Nephron progenitor cell (in vitro differentiated cells): ENCODE measurements around the gene CACNA1H.

Experiments used
- DNase-seq: peaks from one replicate; pipeline ENCODE4 v3.0.0; 2021
- H3K27ac Mint-ChIP-seq: 2 replicates; pipeline ENCODE4 v1.8.0; 2021; ENCODE audit warnings: mild to moderate bottlenecking, moderate library complexity, mixed read lengths
- H3K27me3 Mint-ChIP-seq: 2 replicates; pipeline ENCODE4 v1.8.0; 2021; ENCODE audit warnings: mild to moderate bottlenecking, low read depth, mixed read lengths; ENCODE audit not compliant: poor library complexity
- H3K36me3 Mint-ChIP-seq: 2 replicates; pipeline ENCODE4 v1.8.0; 2021; ENCODE audit warnings: low read depth, mixed read lengths
- H3K4me1 Mint-ChIP-seq: 2 replicates; pipeline ENCODE4 v1.8.0; 2021; ENCODE audit warnings: mixed read lengths
- H3K4me3 Mint-ChIP-seq: 2 replicates; pipeline ENCODE4 v1.8.0; 2021; ENCODE audit warnings: mild to moderate bottlenecking, moderate library complexity, mixed read lengths
- H3K9me3 Mint-ChIP-seq: 2 replicates; pipeline ENCODE4 v1.8.0; 2021; ENCODE audit warnings: mild to moderate bottlenecking, moderate library complexity, mixed read lengths
- CTCF ChIP-seq: fragments of 200-600 bp; sonication (generic); IDR thresholded peaks from 2 replicates; pipeline ENCODE4 v1.5.0; 2021; ENCODE audit warnings: antibody characterized with exemption

Gene CACNA1H

GRCh38 chr16:1163567-1164055 is 10.7 kb downstream of the CACNA1H start:
- no peak for DNase-seq
- peaks cover 54% of the 10 kb centered on the region for H3K4me1 Mint-ChIP-seq
- H3K27ac Mint-ChIP-seq = no peak overlapping the region
- TF ChIP-seq CTCF = no peak
- H3K36me3 Mint-ChIP-seq = peaks cover 8% of the 10 kb centered on the region
- H3K9me3 Mint-ChIP-seq = no peaks in the 10 kb centered on the region
- H3K4me3 Mint-ChIP-seq = no peak overlapping the region
- H3K27me3 Mint-ChIP-seq = peaks cover 6% of the 10 kb centered on the region

- Mint-ChIP-seq H3K36me3 (peaks cover 8% of the 10 kb centered on the region), H3K9me3 (no peaks in the 10 kb centered on the region), H3K27ac (no peak overlapping the region), H3K27me3 (peaks cover 6% of the 10 kb centered on the region), H3K4me1 (peaks cover 48% of the 10 kb centered on the region), H3K4me3 (no peak overlapping the region)
- DNase-seq = no peak
- TF ChIP-seq CTCF = no peak
Observed at GRCh38 chr16:1164382-1164781, 11.5 kb downstream of the CACNA1H start.

DNA sequence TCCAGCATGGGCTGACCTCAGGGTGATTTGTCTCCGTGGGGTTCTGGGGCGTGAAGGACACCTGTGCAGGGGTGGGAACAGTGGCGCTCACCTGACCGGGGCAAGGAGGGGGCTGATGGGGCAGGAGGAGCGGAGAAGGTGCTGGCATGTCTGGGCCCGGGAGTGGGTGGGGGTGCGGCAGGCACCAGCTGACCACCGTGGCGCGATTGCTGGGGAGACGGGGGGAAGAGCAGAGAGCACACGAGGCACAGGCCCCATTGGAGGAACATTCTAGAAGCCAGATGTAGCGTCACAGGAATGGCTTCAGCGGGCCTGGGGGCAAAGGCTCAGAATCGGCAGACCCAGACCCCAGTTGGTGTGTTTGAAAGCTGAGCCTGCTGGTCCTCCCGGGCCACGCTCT is 12.1 kb downstream of the CACNA1H start:
- Mint-ChIP-seq H3K27ac (no peak overlapping the region), H3K4me1 (peaks cover 47% of the 10 kb centered on the region), H3K27me3 (peaks cover 6% of the 10 kb centered on the region), H3K9me3 (no peaks in the 10 kb centered on the region), H3K36me3 (peaks cover 7% of the 10 kb centered on the region), H3K4me3 (no peak overlapping the region)
- no peak for DNase-seq
- TF ChIP-seq CTCF = no peak

GRCh38 chr16:1165511-1165910 is 12.6 kb downstream of the CACNA1H start:
- peaks cover 48% of the 10 kb centered on the region for H3K4me1 Mint-ChIP-seq
- H3K27me3 Mint-ChIP-seq = peaks cover 6% of the 10 kb centered on the region
- DNase-seq = no peak
- H3K4me3 Mint-ChIP-seq = no peak overlapping the region
- no peak for TF ChIP-seq CTCF
- H3K36me3 Mint-ChIP-seq = peaks cover 5% of the 10 kb centered on the region
- H3K27ac Mint-ChIP-seq = no peak overlapping the region
- no peaks in the 10 kb centered on the region for H3K9me3 Mint-ChIP-seq

DNA sequence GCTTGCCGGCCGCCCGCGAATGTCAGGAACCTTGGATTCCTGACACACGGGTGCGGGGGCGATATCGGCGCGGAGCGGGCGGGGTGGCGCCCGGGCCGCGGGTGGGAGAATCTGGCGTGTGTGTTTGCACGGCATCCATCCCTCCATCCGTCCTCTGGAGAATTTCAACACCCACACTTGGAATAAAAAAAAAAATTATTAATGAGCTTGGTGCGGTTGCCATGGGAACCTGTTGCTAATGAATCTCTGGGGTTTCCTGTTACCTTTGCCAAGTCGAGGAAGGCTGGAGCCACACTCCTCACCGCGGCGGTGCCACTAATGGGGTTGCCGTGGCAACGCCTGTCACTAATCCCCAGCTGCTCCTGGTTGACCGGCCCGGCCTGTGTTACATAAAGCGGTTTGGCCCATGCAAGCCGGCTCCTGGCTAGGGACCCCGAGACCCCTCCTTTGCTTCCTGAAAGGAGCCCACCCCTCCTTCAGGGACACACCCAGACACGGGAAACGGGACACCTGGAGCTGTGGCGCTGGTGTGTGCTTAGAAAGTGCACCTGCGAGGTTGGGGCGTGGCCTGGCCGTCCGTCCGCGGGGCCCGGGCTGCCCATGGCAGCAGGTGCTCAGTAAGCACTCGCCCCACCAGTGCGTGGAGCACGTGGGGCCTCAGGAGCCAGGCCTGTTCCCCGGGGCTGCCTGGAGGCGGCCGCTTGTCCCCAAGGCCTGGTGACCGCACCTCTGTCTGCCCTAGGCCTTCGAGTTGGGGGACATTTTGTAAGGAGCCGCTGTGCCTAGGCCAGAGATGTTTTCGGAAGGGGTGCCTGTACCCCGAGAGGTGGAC is 14.6 kb downstream of the CACNA1H start:
- Mint-ChIP-seq H3K4me3 (no peak overlapping the region), H3K9me3 (no peaks in the 10 kb centered on the region), H3K27me3 (peaks cover 6% of the 10 kb centered on the region), H3K36me3 (peaks cover 5% of the 10 kb centered on the region), H3K4me1 (peaks cover 45% of the 10 kb centered on the region), H3K27ac (no peak overlapping the region)
- TF ChIP-seq CTCF = no peak
- peak; percentile 63 for DNase-seq

DNA sequence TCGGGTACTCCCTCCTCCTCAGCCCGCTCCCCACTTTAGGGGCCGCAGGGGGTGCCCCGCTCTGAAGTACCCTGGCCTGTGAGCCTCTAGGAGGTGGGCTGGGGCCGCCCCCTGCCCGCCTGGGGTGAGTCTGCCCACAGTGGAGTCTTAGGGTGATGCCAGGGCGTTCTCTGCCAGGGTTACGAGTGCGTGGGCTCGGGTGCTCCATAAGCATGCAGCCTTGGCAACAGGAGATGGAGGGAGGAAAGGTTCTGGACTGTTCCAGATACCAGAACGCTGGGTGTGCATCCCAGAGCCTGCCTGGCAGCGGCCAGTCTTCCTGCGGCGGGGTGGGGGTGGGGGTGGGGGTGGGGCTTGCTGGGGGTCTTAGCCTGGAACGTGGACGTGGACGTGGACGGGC is 15.9 kb downstream of the CACNA1H start:
- no peak for TF ChIP-seq CTCF
- H3K4me3 Mint-ChIP-seq = no peak overlapping the region
- DNase-seq = no peak
- no peaks in the 10 kb centered on the region for H3K9me3 Mint-ChIP-seq
- H3K27me3 Mint-ChIP-seq = peaks cover 6% of the 10 kb centered on the region
- H3K36me3 Mint-ChIP-seq = peaks cover 5% of the 10 kb centered on the region
- no peak overlapping the region for H3K27ac Mint-ChIP-seq
- H3K4me1 Mint-ChIP-seq = peaks cover 41% of the 10 kb centered on the region
